Smooth muscle cell (in vitro differentiated cells): Measurements from ENCODE around the gene ITGA7. TPM values are rescaled to one million over a fixed set of nuclear protein-coding genes. Genes with fewer than 3 reads are reported as not detected.
A peak's percentile ranks its signal among the peaks of the same experiment; 100 is the strongest.

Source experiments
- DNase-seq: peaks from one replicate; lab custom pipeline; 2025; ENCODE audit not compliant: unreplicated experiment; lab: John Stamatoyannopoulos, UW
- H2AFZ ChIP-seq: fragments of 200-600 bp; sonication (generic); 2 replicates; pipeline ENCODE4 v1.6.0; 2016; ENCODE audit warnings: antibody characterized with exemption, low read depth, mild to moderate bottlenecking
- H3F3A ChIP-seq: fragments of 200-600 bp; sonication (generic); 2 replicates; pipeline ENCODE4 v1.6.0; 2017; ENCODE audit warnings: antibody characterized with exemption, low read depth
- H3K27ac ChIP-seq: fragments of 200-600 bp; sonication (generic); 2 replicates; pipeline ENCODE4 v1.5.1; 2016; ENCODE audit warnings: low read depth, mild to moderate bottlenecking
- H3K27me3 ChIP-seq: fragments of 200-600 bp; sonication (generic); 2 replicates; pipeline ENCODE4 v1.6.1; 2016; ENCODE audit warnings: low read depth, mild to moderate bottlenecking
- H3K36me3 ChIP-seq: fragments of 200-600 bp; sonication (generic); 2 replicates; pipeline ENCODE4 v1.5.1; 2016; ENCODE audit warnings: low read depth
- H3K4me1 ChIP-seq: fragments of 200-600 bp; sonication (generic); 2 replicates; pipeline ENCODE4 v1.5.1; 2016; ENCODE audit warnings: low read depth
- H3K4me2 ChIP-seq: fragments of 200-600 bp; sonication (generic); 2 replicates; pipeline ENCODE4 v1.6.0; 2016; ENCODE audit warnings: mild to moderate bottlenecking
- H3K4me3 ChIP-seq: fragments of 200-600 bp; sonication (generic); 2 replicates; pipeline ENCODE4 v1.5.1; 2016; ENCODE audit warnings: mild to moderate bottlenecking
- H3K79me2 ChIP-seq: fragments of 200-600 bp; sonication (generic); 2 replicates; pipeline ENCODE4 v1.6.0; 2016; ENCODE audit warnings: low read depth, mild to moderate bottlenecking
- H3K9ac ChIP-seq: fragments of 200-600 bp; sonication (generic); 2 replicates; pipeline ENCODE4 v1.6.0; 2016; ENCODE audit warnings: low read depth
- H3K9me3 ChIP-seq: fragments of 200-600 bp; sonication (generic); replicated peaks from 2 replicates; pipeline ENCODE4 v1.5.1; 2016; ENCODE audit warnings: low read depth
- H4K20me1 ChIP-seq: fragments of 200-600 bp; sonication (generic); 2 replicates; pipeline ENCODE4 v1.6.0; 2016; ENCODE audit warnings: low read depth
- CTCF ChIP-seq: fragments of 200-600 bp; sonication (generic); IDR thresholded peaks from 2 replicates; pipeline ENCODE4 v1.5.1; 2017; ENCODE audit warnings: borderline replicate concordance, mild to moderate bottlenecking, antibody characterized with exemption; ENCODE audit not compliant: insufficient read depth, poor library complexity, severe bottlenecking
- WGBS: methylation state at CpG from one replicate; pipeline ENCODE4 v1.1.7; 2016; ENCODE audit warnings: low lambda C conversion rate; 5-methylcytosine and 5-hydroxymethylcytosine counted together
- polyA plus RNA-seq: library from polyadenylated mRNA; unstranded; fragments of >200 nt; fragmentation: Nextera tagmentation; extraction: Ambion mirVana; gene quantifications from 2 replicates; pipeline ENCODE4 v1.2.1, GENCODE V29; 2016
- total RNA-seq: library from RNA; depleted of rRNA; stranded (reverse); fragments of >200 nt; gene quantifications from 2 replicates; pipeline ENCODE4 v1.2.3, GENCODE V29; 2014

ITGA7 gene
- total and polyA plus RNA-seq, 2 experiments from 2014 or later = 0.90 to 1.1 TPM

- H3K79me2 ChIP-seq = peaks cover 11% of the 10 kb centered on the region
- H3K4me3 ChIP-seq = no peak overlapping the region
- no peak overlapping the region for H3K9ac ChIP-seq
- no peak overlapping the region for H2AFZ ChIP-seq
- peaks cover 3% of the 10 kb centered on the region for H3K36me3 ChIP-seq
- WGBS = 89% methylated on average over 14 of the region's 14 CpGs
- TF ChIP-seq CTCF = no peak
- H3K27me3 ChIP-seq = no peaks in the 10 kb centered on the region
- H3K4me1 ChIP-seq = peaks cover 21% of the 10 kb centered on the region
- peaks cover 42% of the 10 kb centered on the region for H3F3A ChIP-seq
- H3K9me3 ChIP-seq = no peaks in the 10 kb centered on the region
- peak overlapping the region; percentile 18 for H3K4me2 ChIP-seq
- peaks cover 45% of the 10 kb centered on the region for H4K20me1 ChIP-seq
- DNase-seq = no peak
- peak overlapping the region; percentile 78 for H3K27ac ChIP-seq
Measured at GRCh38 chr12:55721601-55722213, 14.0 kb upstream of the ITGA7 start.

- no peak for DNase-seq
- no peaks in the 10 kb centered on the region for H3K27me3 ChIP-seq
- TF ChIP-seq CTCF = peak; percentile 38
- H3F3A ChIP-seq = peaks cover 37% of the 10 kb centered on the region
- peaks cover 4% of the 10 kb centered on the region for H3K79me2 ChIP-seq
- H2AFZ ChIP-seq = no peak overlapping the region
- peaks cover 3% of the 10 kb centered on the region for H3K36me3 ChIP-seq
- WGBS = 31% methylated on average over 9 of the region's 9 CpGs
- H3K9ac ChIP-seq = no peak overlapping the region
- peak overlapping the region; percentile 33 for H3K4me3 ChIP-seq
- peak overlapping the region; percentile 57 for H3K4me2 ChIP-seq
- H4K20me1 ChIP-seq = peaks cover 37% of the 10 kb centered on the region
- H3K9me3 ChIP-seq = no peaks in the 10 kb centered on the region
- H3K4me1 ChIP-seq = peaks cover 24% of the 10 kb centered on the region
- H3K27ac ChIP-seq = peak overlapping the region; percentile 78
Measured at GRCh38 chr12:55720894-55721444, 13.3 kb upstream of the ITGA7 start.

GRCh38 chr12:55720071-55720564, 12.4 kb upstream of the ITGA7 start, which contains the start of gene RDH5:
Gene RDH5, plus strand, starts transcription at chr12:55720393. Its CDS starts 792 bp downstream, at chr12:55721185.
- Histone ChIP-seq H3K36me3 (no peaks in the 10 kb centered on the region), H3K4me2 (peak within 1 kb of the TSS; percentile 57), H3K27me3 (no peaks in the 10 kb centered on the region), H3K9me3 (no peaks in the 10 kb centered on the region), H3F3A (peaks cover 30% of the 10 kb centered on the region), H2AFZ (no peak within 1 kb of the TSS), H3K4me1 (peaks cover 28% of the 10 kb centered on the region), H4K20me1 (peaks cover 29% of the 10 kb centered on the region), H3K79me2 (no peaks in the 10 kb centered on the region), H3K9ac (peak within 1 kb of the TSS; percentile 14), H3K4me3 (peak within 1 kb of the TSS; percentile 33), H3K27ac (peak within 1 kb of the TSS; percentile 78)
- WGBS = 57% methylated on average over 6 of the region's 6 CpGs
- TF ChIP-seq CTCF = no peak
- no peak for DNase-seq
